Measurements from ENCODE around the gene CRTC1.

CRTC1 gene

DNA sequence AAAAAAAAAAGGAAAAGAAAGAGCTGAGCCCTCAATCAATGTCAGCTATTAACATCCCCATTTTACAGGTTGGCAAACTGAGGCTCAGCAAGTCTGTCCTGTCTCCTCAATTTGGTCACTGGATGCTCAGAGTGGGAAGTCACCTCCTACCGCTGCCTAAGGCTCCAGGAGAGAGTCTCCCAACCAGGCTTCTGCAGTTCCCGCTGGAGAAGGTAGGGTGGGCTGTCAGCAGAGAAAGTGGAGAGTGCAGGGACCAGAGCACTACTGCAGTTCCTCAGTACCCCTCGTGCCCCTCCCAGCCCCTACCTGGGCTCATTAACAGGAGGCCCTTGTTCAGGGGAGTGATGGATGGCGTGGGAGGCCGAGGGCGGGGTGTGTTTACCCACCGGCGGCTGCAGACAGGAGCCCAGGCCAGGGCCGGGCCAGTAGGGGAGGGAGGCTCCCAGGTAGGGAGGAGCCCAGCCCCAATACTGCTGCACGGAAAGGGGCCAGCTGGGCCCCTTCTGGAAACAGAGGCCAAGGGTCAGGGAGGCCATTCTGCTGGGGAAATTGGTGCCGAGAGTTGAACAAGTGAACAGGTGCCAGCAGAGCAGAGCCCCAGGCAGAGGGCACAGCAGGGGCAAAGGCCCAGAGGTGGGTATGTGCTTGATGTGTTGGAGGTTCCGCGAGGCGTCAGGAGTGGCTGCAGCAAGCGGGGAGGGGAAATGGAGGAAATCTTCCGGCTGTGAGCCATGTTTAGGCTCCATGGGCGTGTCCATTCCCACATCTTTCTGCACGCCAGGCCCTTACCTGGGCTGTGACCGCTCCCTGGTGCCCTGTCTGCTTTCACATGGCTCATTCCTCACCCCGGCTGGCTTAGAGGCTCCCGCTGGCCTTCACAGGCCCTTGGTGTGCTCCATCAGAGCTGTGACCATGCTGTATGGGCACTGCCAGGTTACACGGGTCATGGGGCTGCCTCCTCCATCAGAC lies 115.2 kb downstream of the CRTC1 start:
- Histone ChIP-seq H3K4me1 (ENCODE audit: control insufficient read depth, insufficient read depth, low read length, poor library complexity, severe bottlenecking) (no peaks in the 10 kb centered on the region), H3K27me3 (replicated peaks; ENCODE audit: control insufficient read depth, insufficient read depth, low read length, poor library complexity, severe bottlenecking) (peaks cover 10% of the 10 kb centered on the region), H3K27ac (ENCODE audit: insufficient read depth, low read length, poor library complexity, severe bottlenecking) (no peak overlapping the region), H3K36me3 (ENCODE audit: control insufficient read depth, insufficient read depth, low read length) (no peaks in the 10 kb centered on the region), H3K4me3 (ENCODE audit: insufficient read depth, low read depth, low read length, poor library complexity, severe bottlenecking) (no peak overlapping the region), H3K9me3 (ENCODE audit: control insufficient read depth, low read length) (no peaks in the 10 kb centered on the region)
- no peak for DNase-seq

DNA sequence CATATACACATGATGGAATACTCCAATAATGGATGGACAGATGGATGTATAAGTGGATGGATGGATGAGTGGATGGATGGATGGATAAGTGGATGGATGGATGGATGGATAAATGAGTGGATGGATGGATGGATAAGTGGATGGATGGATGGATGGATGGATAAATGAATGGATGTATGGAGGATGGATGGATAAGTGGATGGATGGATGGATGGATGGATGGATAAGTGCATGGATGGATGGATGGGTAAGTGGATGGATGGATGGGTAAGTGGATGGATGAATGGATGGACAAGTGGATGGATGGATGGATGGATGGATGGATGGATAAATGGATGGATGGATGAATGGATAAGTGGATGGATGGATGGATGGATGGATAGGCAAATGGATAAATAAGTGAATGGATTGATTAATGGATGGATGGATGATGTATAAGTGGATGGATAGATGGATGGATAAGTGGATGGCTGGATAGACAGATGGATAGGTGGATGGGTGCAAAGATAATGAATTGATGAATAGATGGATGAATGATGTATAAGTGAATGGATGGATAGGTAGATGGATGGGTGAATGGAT lies 116.0 kb downstream of the CRTC1 start:
- H3K9me3 ChIP-seq (ENCODE audit: control insufficient read depth, low read length): no peaks in the 10 kb centered on the region
- H3K27ac ChIP-seq (ENCODE audit: insufficient read depth, low read length, poor library complexity, severe bottlenecking): no peak overlapping the region
- no peaks in the 10 kb centered on the region for H3K4me1 ChIP-seq (ENCODE audit: control insufficient read depth, insufficient read depth, low read length, poor library complexity, severe bottlenecking)
- DNase-seq: no peak
- H3K36me3 ChIP-seq (ENCODE audit: control insufficient read depth, insufficient read depth, low read length): no peaks in the 10 kb centered on the region
- peaks cover 10% of the 10 kb centered on the region for H3K27me3 ChIP-seq (replicated peaks; ENCODE audit: control insufficient read depth, insufficient read depth, low read length, poor library complexity, severe bottlenecking)
- H3K4me3 ChIP-seq (ENCODE audit: insufficient read depth, low read depth, low read length, poor library complexity, severe bottlenecking): no peak overlapping the region

DNA sequence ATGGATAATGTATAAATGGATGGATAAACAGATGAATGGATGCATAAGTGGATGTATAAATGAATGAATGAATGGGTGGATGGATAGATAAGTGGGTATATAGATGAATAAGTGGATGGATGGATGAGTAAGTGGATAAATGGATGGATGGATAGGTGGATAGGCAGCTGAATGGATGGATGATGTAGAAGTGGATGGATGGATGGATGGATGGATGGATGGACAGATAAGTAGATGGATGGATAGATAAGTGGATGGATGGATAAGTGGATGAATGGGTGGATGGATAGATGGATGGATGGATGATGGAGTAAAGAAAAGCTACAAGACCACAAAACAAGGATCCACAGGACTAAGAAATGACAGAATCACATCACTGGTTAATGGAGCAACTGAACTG lies 116.6 kb downstream of the CRTC1 start:
- no peak for DNase-seq
- no peaks in the 10 kb centered on the region for H3K4me1 ChIP-seq (ENCODE audit: control insufficient read depth, insufficient read depth, low read length, poor library complexity, severe bottlenecking)
- no peak overlapping the region for H3K27ac ChIP-seq (ENCODE audit: insufficient read depth, low read length, poor library complexity, severe bottlenecking)
- no peaks in the 10 kb centered on the region for H3K36me3 ChIP-seq (ENCODE audit: control insufficient read depth, insufficient read depth, low read length)
- no peak overlapping the region for H3K4me3 ChIP-seq (ENCODE audit: insufficient read depth, low read depth, low read length, poor library complexity, severe bottlenecking)
- peaks cover 10% of the 10 kb centered on the region for H3K27me3 ChIP-seq (replicated peaks; ENCODE audit: control insufficient read depth, insufficient read depth, low read length, poor library complexity, severe bottlenecking)
- H3K9me3 ChIP-seq (ENCODE audit: control insufficient read depth, low read length): no peaks in the 10 kb centered on the region

DNA sequence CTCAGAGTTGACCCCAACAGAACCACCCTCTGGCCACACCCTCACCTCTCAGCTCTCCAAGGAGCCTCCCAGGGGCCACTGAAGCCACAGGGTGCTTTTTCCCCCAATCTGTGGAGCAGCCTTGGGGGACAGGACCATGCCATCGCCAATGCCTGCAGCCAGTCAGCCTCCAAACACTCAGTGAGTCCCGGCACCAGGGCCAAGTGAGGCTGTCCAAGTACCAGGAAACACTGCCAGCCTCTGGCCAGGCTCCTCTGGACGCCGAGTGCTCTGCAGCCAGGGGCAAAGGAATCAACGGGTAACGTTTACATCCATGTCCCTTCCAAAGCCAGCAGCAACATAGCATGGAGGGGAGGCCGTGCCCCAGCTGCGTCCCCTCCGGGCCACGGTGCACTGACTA lies 117.2 kb downstream of the CRTC1 start:
- peaks cover 10% of the 10 kb centered on the region for H3K27me3 ChIP-seq (replicated peaks; ENCODE audit: control insufficient read depth, insufficient read depth, low read length, poor library complexity, severe bottlenecking)
- H3K27ac ChIP-seq (ENCODE audit: insufficient read depth, low read length, poor library complexity, severe bottlenecking): no peak overlapping the region
- no peak for DNase-seq

DNA sequence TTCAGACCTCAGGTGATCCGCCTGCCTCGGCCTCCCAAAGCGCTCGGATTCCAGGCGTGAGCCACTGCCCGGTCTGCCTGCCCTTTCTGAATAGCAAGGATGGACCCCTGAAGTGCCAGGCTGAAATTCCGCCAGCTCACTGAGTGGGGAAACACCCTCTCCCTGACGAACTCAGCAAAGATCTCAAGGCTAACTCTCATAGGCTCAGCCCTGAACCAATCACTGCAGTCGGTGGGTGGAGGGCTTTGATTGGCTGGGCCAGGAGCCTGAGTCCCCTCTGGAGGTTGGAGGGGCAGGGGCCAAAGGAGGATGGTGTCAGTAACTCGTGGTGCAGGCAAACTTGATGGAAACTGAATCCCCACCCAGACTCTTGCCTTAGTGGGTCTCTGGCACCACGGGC lies 118.9 kb downstream of the CRTC1 start:
- H3K27ac ChIP-seq (ENCODE audit: insufficient read depth, low read length, poor library complexity, severe bottlenecking): no peak overlapping the region
- no peaks in the 10 kb centered on the region for H3K4me1 ChIP-seq (ENCODE audit: control insufficient read depth, insufficient read depth, low read length, poor library complexity, severe bottlenecking)
- no peak for DNase-seq
- H3K27me3 ChIP-seq (replicated peaks; ENCODE audit: control insufficient read depth, insufficient read depth, low read length, poor library complexity, severe bottlenecking): peaks cover 5% of the 10 kb centered on the region
- no peaks in the 10 kb centered on the region for H3K36me3 ChIP-seq (ENCODE audit: control insufficient read depth, insufficient read depth, low read length)
- no peak overlapping the region for H3K4me3 ChIP-seq (ENCODE audit: insufficient read depth, low read depth, low read length, poor library complexity, severe bottlenecking)
- no peaks in the 10 kb centered on the region for H3K9me3 ChIP-seq (ENCODE audit: control insufficient read depth, low read length)

More for the DNA sequence above, 117.2 kb downstream of the CRTC1 start:
- no peaks in the 10 kb centered on the region for H3K4me1 ChIP-seq (ENCODE audit: control insufficient read depth, insufficient read depth, low read length, poor library complexity, severe bottlenecking)
- H3K4me3 ChIP-seq (ENCODE audit: insufficient read depth, low read depth, low read length, poor library complexity, severe bottlenecking): no peak overlapping the region
- no peaks in the 10 kb centered on the region for H3K9me3 ChIP-seq (ENCODE audit: control insufficient read depth, low read length)
- no peaks in the 10 kb centered on the region for H3K36me3 ChIP-seq (ENCODE audit: control insufficient read depth, insufficient read depth, low read length)

DNA sequence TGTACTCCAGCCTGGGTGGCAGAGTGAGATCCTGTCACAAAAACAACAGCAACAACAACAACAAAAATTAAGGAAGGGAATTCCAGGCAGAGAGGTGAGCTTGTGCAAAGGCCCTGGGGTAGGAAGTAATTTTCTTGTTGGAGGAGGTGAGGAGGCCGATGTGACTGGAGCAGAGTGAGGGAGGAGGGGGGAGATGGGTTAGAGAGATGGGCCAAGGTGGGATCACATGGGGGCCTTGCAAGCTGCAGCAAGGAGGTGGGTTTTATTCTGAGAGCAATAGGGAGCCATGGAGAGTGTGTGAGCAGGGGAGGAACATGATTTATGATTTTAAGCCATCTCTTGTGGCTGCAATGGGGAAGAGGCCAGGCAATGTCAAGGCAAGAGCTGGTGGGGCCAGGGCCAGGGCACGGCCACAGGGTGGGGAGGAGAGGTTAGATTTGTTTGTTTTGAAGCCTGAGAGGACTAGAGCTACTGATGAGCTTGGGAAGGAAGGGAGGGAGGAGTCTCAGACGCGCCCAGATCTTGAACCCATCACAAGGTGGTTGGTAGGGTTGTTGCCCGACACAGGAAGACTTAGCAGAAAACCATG lies 120.2 kb downstream of the CRTC1 start:
- no peak overlapping the region for H3K4me3 ChIP-seq (ENCODE audit: insufficient read depth, low read depth, low read length, poor library complexity, severe bottlenecking)
- no peak overlapping the region for H3K27ac ChIP-seq (ENCODE audit: insufficient read depth, low read length, poor library complexity, severe bottlenecking)
- H3K9me3 ChIP-seq (ENCODE audit: control insufficient read depth, low read length): no peaks in the 10 kb centered on the region
- no peaks in the 10 kb centered on the region for H3K4me1 ChIP-seq (ENCODE audit: control insufficient read depth, insufficient read depth, low read length, poor library complexity, severe bottlenecking)
- DNase-seq: no peak
- H3K36me3 ChIP-seq (ENCODE audit: control insufficient read depth, insufficient read depth, low read length): no peaks in the 10 kb centered on the region
- peaks cover 3% of the 10 kb centered on the region for H3K27me3 ChIP-seq (replicated peaks; ENCODE audit: control insufficient read depth, insufficient read depth, low read length, poor library complexity, severe bottlenecking)

DNA sequence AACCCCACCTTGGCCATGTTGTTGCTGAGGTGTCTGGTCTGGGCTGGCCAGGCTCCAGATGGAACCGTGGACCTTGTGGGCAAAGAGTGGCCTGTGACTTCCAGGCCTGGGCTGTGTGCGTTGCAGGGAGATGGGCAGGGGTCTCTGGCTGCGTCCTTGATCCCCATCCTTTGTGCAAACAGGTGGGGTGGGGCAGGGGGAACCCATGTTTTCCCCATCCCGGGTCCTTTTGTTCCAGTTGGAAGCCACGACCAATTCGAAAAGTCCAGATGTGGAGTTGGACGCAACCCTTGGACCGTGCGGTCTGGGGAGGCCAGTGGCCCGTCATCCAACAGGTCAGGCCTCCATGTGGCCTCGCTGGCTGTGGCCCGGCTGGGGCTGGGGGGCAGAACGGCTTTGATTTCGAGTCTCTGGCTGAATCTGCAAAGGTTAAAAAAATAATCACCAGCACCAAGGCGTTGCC lies 120.7 kb downstream of the CRTC1 start:
- DNase-seq: no peak
- Histone ChIP-seq H3K4me1 (ENCODE audit: control insufficient read depth, insufficient read depth, low read length, poor library complexity, severe bottlenecking) (no peaks in the 10 kb centered on the region), H3K27me3 (replicated peaks; ENCODE audit: control insufficient read depth, insufficient read depth, low read length, poor library complexity, severe bottlenecking) (peaks cover 3% of the 10 kb centered on the region)

DNA sequence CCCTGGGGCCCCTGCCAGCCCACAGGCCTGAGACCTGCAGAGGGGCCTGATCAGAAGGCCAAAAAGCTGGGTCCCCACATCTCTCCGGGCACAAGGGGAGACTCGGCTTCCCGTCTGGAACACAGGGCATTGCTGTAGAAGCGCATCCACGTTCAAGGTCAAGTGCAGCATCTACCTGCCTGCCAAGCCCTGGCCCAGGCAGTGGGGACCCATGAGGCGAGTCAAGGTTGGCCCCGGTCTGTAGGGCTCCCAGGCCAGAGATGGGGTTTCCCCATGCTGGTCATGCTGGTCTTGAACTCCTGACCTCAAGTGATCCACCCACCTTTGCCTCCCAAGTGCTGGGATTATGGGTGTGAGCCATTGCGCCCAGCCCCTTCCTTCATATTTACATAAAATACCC lies 121.2 kb downstream of the CRTC1 start:
- Histone ChIP-seq H3K4me1 (ENCODE audit: control insufficient read depth, insufficient read depth, low read length, poor library complexity, severe bottlenecking) (no peaks in the 10 kb centered on the region), H3K36me3 (ENCODE audit: control insufficient read depth, insufficient read depth, low read length) (no peaks in the 10 kb centered on the region), H3K27me3 (replicated peaks; ENCODE audit: control insufficient read depth, insufficient read depth, low read length, poor library complexity, severe bottlenecking) (peaks cover 3% of the 10 kb centered on the region), H3K27ac (ENCODE audit: insufficient read depth, low read length, poor library complexity, severe bottlenecking) (no peak overlapping the region), H3K4me3 (ENCODE audit: insufficient read depth, low read depth, low read length, poor library complexity, severe bottlenecking) (no peak overlapping the region), H3K9me3 (ENCODE audit: control insufficient read depth, low read length) (no peaks in the 10 kb centered on the region)
- DNase-seq: no peak

More for the DNA sequence above, 120.7 kb downstream of the CRTC1 start:
- no peak overlapping the region for H3K4me3 ChIP-seq (ENCODE audit: insufficient read depth, low read depth, low read length, poor library complexity, severe bottlenecking)
- H3K9me3 ChIP-seq (ENCODE audit: control insufficient read depth, low read length): no peaks in the 10 kb centered on the region
- H3K36me3 ChIP-seq (ENCODE audit: control insufficient read depth, insufficient read depth, low read length): no peaks in the 10 kb centered on the region
- no peak overlapping the region for H3K27ac ChIP-seq (ENCODE audit: insufficient read depth, low read length, poor library complexity, severe bottlenecking)

DNA sequence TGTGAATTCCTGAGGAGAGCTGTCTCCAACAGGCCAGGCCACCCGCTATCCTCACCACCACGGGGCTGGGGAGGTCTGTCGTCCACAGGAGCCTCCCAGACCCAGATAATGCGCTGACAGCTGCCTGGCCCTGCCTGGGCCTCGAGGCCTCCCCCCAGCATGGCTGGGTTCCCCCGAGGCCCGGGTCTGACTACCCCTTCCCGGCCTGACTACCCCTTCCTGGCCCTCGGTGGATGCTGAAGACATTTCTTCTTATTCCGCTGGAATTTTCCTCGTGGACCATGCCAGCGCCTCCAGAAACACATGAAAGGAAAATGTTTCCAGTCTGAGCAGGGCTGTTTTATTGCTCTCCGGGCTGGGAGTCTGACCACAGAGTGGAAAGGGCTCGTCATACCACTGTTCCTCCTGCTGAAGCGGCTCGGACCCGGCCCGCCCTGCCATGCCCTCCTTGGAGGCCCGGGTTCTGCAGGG lies 124.4 kb downstream of the CRTC1 start:
- Histone ChIP-seq H3K36me3 (ENCODE audit: control insufficient read depth, insufficient read depth, low read length) (no peaks in the 10 kb centered on the region), H3K27me3 (replicated peaks; ENCODE audit: control insufficient read depth, insufficient read depth, low read length, poor library complexity, severe bottlenecking) (no peaks in the 10 kb centered on the region), H3K4me1 (ENCODE audit: control insufficient read depth, insufficient read depth, low read length, poor library complexity, severe bottlenecking) (no peaks in the 10 kb centered on the region), H3K4me3 (ENCODE audit: insufficient read depth, low read depth, low read length, poor library complexity, severe bottlenecking) (no peak overlapping the region), H3K27ac (ENCODE audit: insufficient read depth, low read length, poor library complexity, severe bottlenecking) (no peak overlapping the region), H3K9me3 (ENCODE audit: control insufficient read depth, low read length) (no peaks in the 10 kb centered on the region)
- DNase-seq: no peak

All from effector memory CD4-positive, alpha-beta T cell (primary cell).